SU-DHL-6 (cell line): ENCODE results near the gene IPPK.

Experiments
- H2AFZ ChIP-seq: fragments of 200-600 bp; sonication (generic); 2 replicates; pipeline ENCODE4 v1.6.1; 2014; ENCODE audit warnings: low read depth, mild to moderate bottlenecking, moderate library complexity, mixed read lengths, antibody characterized with exemption, low read length; ENCODE audit not compliant: severe bottlenecking
- H3F3A ChIP-seq: fragments of 200-600 bp; shearing (Covaris generic); 2 replicates; pipeline ENCODE4 v1.6.0; 2016; ENCODE audit warnings: antibody characterized with exemption, mild to moderate bottlenecking; ENCODE audit not compliant: insufficient read depth
- H3K27ac ChIP-seq: fragments of 200-600 bp; sonication (generic); 2 replicates; pipeline ENCODE4 v1.5.1; 2016; ENCODE audit warnings: low read depth, mild to moderate bottlenecking, low read length, moderate library complexity, mixed read lengths
- H3K27me3 ChIP-seq: fragments of 200-600 bp; sonication (generic), shearing (Covaris generic); 2 replicates; pipeline ENCODE4 v1.6.0; 2014; ENCODE audit warnings: mild to moderate bottlenecking, low read length
- H3K36me3 ChIP-seq: fragments of 200-600 bp; sonication (generic); 2 replicates; pipeline ENCODE4 v1.6.1; 2014; ENCODE audit warnings: mild to moderate bottlenecking, low read length, mixed read lengths
- H3K4me2 ChIP-seq: fragments of 300-600, 200-600 bp; shearing (Covaris generic), sonication (generic); 2 replicates; pipeline ENCODE4 v1.6.0; 2014; ENCODE audit warnings: low read length, low read depth, mild to moderate bottlenecking; ENCODE audit not compliant: poor library complexity, severe bottlenecking
- H3K4me3 ChIP-seq: fragments of 200-600 bp; sonication (generic); 2 replicates; pipeline ENCODE4 v1.5.1; 2014; ENCODE audit warnings: antibody characterized with exemption, low read length, mild to moderate bottlenecking, mixed read lengths; ENCODE audit not compliant: insufficient read depth, poor library complexity, severe bottlenecking
- H3K79me2 ChIP-seq: fragments of 200-600 bp; sonication (generic); 2 replicates; pipeline ENCODE4 v1.6.1; 2014; ENCODE audit warnings: mild to moderate bottlenecking, low read length, moderate library complexity; ENCODE audit not compliant: insufficient read depth
- H3K9ac ChIP-seq: fragments of 200-600 bp; sonication (generic); 2 replicates; pipeline ENCODE4 v1.7.0; 2014; ENCODE audit warnings: mild to moderate bottlenecking, low read length
- H3K9me2 ChIP-seq: fragments of 200-600 bp; sonication (generic); replicated peaks from 2 replicates; pipeline ENCODE4 v1.6.1; 2014; ENCODE audit warnings: low read length; ENCODE audit not compliant: insufficient read depth
- H3K9me3 ChIP-seq: fragments of 200-600 bp; sonication (generic); 2 replicates; pipeline ENCODE4 v1.6.1; 2014; ENCODE audit warnings: low read length, mixed read lengths; ENCODE audit not compliant: insufficient read depth
- H4K20me1 ChIP-seq: fragments of 200-600 bp; sonication (generic); 2 replicates; pipeline ENCODE4 v1.6.1; 2014; ENCODE audit warnings: low read depth, mild to moderate bottlenecking, antibody characterized with exemption, low read length, moderate library complexity, mixed read lengths
- CTCF ChIP-seq: fragments of 200-600 bp; sonication (generic); IDR thresholded peaks from one replicate; pipeline ENCODE4 v1.5.1; 2017; ENCODE audit warnings: antibody characterized with exemption, mild to moderate bottlenecking, low read length, moderate library complexity; ENCODE audit not compliant: insufficient read depth, poor library complexity, severe bottlenecking
- EZH2phosphoT487 ChIP-seq: fragments of 200-600 bp; sonication (generic), shearing (Covaris generic); conservative IDR thresholded peaks from 2 replicates; pipeline ENCODE4 v1.6.1; 2018; ENCODE audit warnings: mild to moderate bottlenecking, antibody characterized with exemption, low read length, moderate library complexity, mixed read lengths

IPPK gene

DNA sequence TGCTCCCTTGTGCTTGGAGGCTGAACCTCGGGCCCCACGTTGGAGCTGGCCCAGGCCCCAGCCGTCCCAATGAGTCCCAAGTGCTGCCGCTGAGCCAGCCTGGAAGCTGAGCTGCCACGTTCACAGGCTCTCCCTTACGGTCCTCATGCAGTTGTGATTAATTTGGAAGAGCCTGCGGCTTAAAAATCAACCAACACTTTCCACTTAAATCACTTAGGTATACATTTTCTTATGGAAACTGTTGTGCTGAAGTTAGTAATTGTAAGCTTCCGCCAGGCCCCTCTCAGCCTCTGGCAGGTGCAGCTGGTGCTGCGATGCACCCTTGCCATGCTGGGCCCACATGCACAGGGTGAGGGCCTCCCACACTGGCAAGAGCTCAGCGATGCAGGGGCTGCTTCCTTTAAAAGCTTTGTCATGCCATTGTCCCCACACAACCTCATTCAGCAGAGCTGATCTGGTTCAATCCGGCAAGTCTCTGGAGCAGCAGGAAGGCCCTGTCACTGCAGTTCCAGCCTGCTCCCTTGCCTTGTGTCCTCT is 61.0 kb downstream of the IPPK start:
- H3F3A ChIP-seq, result no peaks in the 10 kb centered on the region; the same call in 1 of the 2 replicates
- peaks cover 4% of the 10 kb centered on the region; the same call in 1 of the 2 replicates for H3K9me3 ChIP-seq
- H3K27me3 ChIP-seq, result no peaks in the 10 kb centered on the region
- H3K9ac ChIP-seq, result no peak overlapping the region
- H4K20me1 ChIP-seq, result no peaks in the 10 kb centered on the region
- no peaks in the 10 kb centered on the region for H3K36me3 ChIP-seq
- no peak overlapping the region for H2AFZ ChIP-seq
- no peaks in the 10 kb centered on the region for H3K79me2 ChIP-seq
- H3K9me2 ChIP-seq, result no peaks in the 10 kb centered on the region
- no peak overlapping the region for H3K27ac ChIP-seq
- no peak overlapping the region for H3K4me2 ChIP-seq
- no peak overlapping the region for H3K4me3 ChIP-seq
- TF ChIP-seq CTCF (no peak), EZH2phosphoT487 (no peak)

DNA sequence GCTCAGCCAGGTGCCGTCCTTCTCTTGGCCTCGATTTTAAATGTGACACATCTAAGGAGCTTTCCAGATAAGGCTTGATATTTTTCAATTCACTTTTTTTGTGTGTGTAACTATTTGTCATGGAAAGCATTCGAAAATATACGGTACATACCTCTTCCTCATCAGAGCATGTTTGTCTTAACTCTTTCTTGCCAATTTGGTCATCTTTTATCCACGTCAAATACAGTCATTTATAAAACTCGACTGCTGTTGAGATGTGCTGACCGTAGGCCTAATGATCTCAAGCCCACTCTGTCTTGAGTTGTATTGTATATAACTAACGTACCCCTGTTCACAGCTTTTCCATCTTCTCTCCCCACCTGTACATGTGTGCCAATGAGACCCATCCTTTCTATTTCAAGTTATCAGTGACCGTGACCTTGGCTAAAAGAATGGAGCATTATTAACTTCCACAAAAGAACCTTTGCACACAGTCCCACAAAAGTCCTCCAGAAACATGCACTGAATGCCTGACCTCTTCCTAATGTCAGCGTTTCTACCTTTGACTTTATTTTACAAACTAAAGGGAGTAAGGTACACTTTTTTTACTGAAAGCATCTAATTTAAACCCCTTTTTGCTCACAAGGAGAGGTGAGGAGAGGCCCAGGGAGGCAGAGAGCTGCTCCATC is 61.6 kb downstream of the IPPK start:
- no peak overlapping the region for H3K4me2 ChIP-seq
- H3F3A ChIP-seq, result no peaks in the 10 kb centered on the region; the same call in 1 of the 2 replicates
- H3K9me3 ChIP-seq, result peaks cover 4% of the 10 kb centered on the region; the same call in 1 of the 2 replicates
- TF ChIP-seq EZH2phosphoT487, result no peak
- TF ChIP-seq CTCF, result no peak
- H3K79me2 ChIP-seq, result no peaks in the 10 kb centered on the region
- no peak overlapping the region for H3K4me3 ChIP-seq
- H2AFZ ChIP-seq, result no peak overlapping the region
- no peak overlapping the region for H3K9ac ChIP-seq
- H3K27ac ChIP-seq, result no peak overlapping the region
- no peaks in the 10 kb centered on the region for H3K9me2 ChIP-seq
- H3K36me3 ChIP-seq, result no peaks in the 10 kb centered on the region
- no peaks in the 10 kb centered on the region for H3K27me3 ChIP-seq
- no peaks in the 10 kb centered on the region for H4K20me1 ChIP-seq

- H3K4me2 ChIP-seq, result no peak overlapping the region
- H4K20me1 ChIP-seq, result no peaks in the 10 kb centered on the region
- H3K79me2 ChIP-seq, result no peaks in the 10 kb centered on the region
- no peak overlapping the region for H3K9ac ChIP-seq
- no peak overlapping the region for H3K27ac ChIP-seq
- H2AFZ ChIP-seq, result no peak overlapping the region
- no peaks in the 10 kb centered on the region for H3K9me2 ChIP-seq
- H3K9me3 ChIP-seq, result peaks cover 4% of the 10 kb centered on the region; the same call in 1 of the 2 replicates
- TF ChIP-seq EZH2phosphoT487 (no peak), CTCF (no peak)
- no peaks in the 10 kb centered on the region; the same call in 1 of the 2 replicates for H3F3A ChIP-seq
- no peak overlapping the region for H3K4me3 ChIP-seq
- no peaks in the 10 kb centered on the region for H3K36me3 ChIP-seq
- H3K27me3 ChIP-seq, result no peaks in the 10 kb centered on the region
These were observed 62.2 kb downstream of the IPPK start for GRCh38 chr9:92607773-92608172.
